OCI-LY7 (cell line): ENCODE results near the gene BRSK1. TPM values are rescaled to one million over a fixed set of nuclear protein-coding genes. Genes with fewer than 3 reads are reported as not detected.
A peak's percentile ranks its signal among the peaks of the same experiment; 100 is the strongest.

Experiments
- BruUV-seq: library from RNA; stranded (reverse); fragments of 400-500 nt; replicated peaks from 2 replicates; lab custom pipeline; 2021; lab: Mats Ljungman, UMichigan
- CTCF ChIA-PET: fragments of 300-600 bp; sonication (Branson Sonifier 250); formaldehyde crosslinking; loops from one replicate; lab custom pipeline; 2022; ENCODE audit warnings: antibody characterized with exemption; ENCODE audit not compliant: unreplicated experiment; lab: Charles Lee
- POLR2A ChIA-PET: fragments of 300-600 bp; sonication (Branson Sonifier 250); formaldehyde crosslinking; loops from one replicate; lab custom pipeline; 2022; ENCODE audit warnings: antibody characterized with exemption; lab: Charles Lee
- DNase-seq: peaks from one replicate; pipeline ENCODE4 v3.0.0-alpha.2; 2015; ENCODE audit warnings: low spot score
- H2AFZ ChIP-seq: fragments of 200-600 bp; sonication (generic), shearing (Covaris generic); 2 replicates; pipeline ENCODE4 v1.6.1; 2014; ENCODE audit warnings: mild to moderate bottlenecking, antibody characterized with exemption, low read length, moderate library complexity
- H3K27ac ChIP-seq: fragments of 200-600 bp; sonication (generic); 2 replicates; pipeline ENCODE4 v1.5.1; 2014; ENCODE audit warnings: mixed run types, low read depth, mild to moderate bottlenecking, moderate library complexity, low read length, inconsistent platforms; ENCODE audit not compliant: poor library complexity, severe bottlenecking
- H3K36me3 ChIP-seq: fragments of 200-600 bp; sonication (generic); 2 replicates; pipeline ENCODE4 v1.6.1; 2014; ENCODE audit warnings: mild to moderate bottlenecking, antibody characterized with exemption, low read length, moderate library complexity, mixed read lengths; ENCODE audit not compliant: insufficient read depth
- H3K4me1 ChIP-seq: fragments of 200-600 bp; sonication (generic); 2 replicates; pipeline ENCODE4 v1.5.1; 2014; ENCODE audit warnings: mild to moderate bottlenecking, low read length; ENCODE audit not compliant: insufficient read depth, poor library complexity, severe bottlenecking
- H3K4me2 ChIP-seq: fragments of 200-600 bp; sonication (generic); 2 replicates; pipeline ENCODE4 v1.6.1; 2014; ENCODE audit warnings: mild to moderate bottlenecking, low read length
- H3K4me3 ChIP-seq: fragments of 200-600 bp; sonication (generic); 2 replicates; pipeline ENCODE4 v1.5.1; 2014; ENCODE audit warnings: mild to moderate bottlenecking, low read depth, low read length; ENCODE audit not compliant: poor library complexity, severe bottlenecking
- H3K79me2 ChIP-seq: fragments of 200-600 bp; sonication (generic); 2 replicates; pipeline ENCODE4 v1.6.1; 2016; ENCODE audit warnings: low read depth, mild to moderate bottlenecking, low read length, moderate library complexity, mixed read lengths; ENCODE audit not compliant: insufficient read depth
- H3K9me2 ChIP-seq: fragments of 200-600 bp; sonication (generic); 2 replicates; pipeline ENCODE4 v1.6.1; 2016; ENCODE audit warnings: mild to moderate bottlenecking, low read length, mixed read lengths; ENCODE audit not compliant: insufficient read depth
- H3K9me3 ChIP-seq: fragments of 200-600 bp; sonication (generic); 2 replicates; pipeline ENCODE4 v1.6.1; 2014; ENCODE audit warnings: mild to moderate bottlenecking, mixed run types, low read length, mixed read lengths
- H4K20me1 ChIP-seq: fragments of 200-600 bp; sonication (generic); 2 replicates; pipeline ENCODE4 v1.6.1; 2014; ENCODE audit warnings: mild to moderate bottlenecking, antibody characterized with exemption, low read length, moderate library complexity, mixed read lengths; ENCODE audit not compliant: insufficient read depth
- CTCF ChIP-seq: fragments of 200-600 bp; sonication (generic); conservative IDR thresholded peaks from 2 replicates; pipeline ENCODE4 v1.5.1; 2014; ENCODE audit warnings: mild to moderate bottlenecking, antibody characterized with exemption, low read length, moderate library complexity, mixed read lengths
- EZH2phosphoT487 ChIP-seq: fragments of 200-600 bp; sonication (generic); IDR thresholded peaks from 2 replicates; pipeline ENCODE4 v1.6.1; 2018; ENCODE audit warnings: low read depth, borderline replicate concordance, mild to moderate bottlenecking, mixed run types, antibody characterized with exemption, low read length, moderate library complexity, mixed read lengths
- intact Hi-C: fragments of 100-400 bp; cut with micrococcal nuclease; formaldehyde crosslinking; loops from one replicate; pipeline ENCODE4 v1.10.0; 2022; ENCODE audit not compliant: unreplicated experiment
- total RNA-seq, 2 experiments: library from RNA; depleted of rRNA in 1 of 2; stranded (reverse); fragments of >200 nt in 1 of 2; shearing (Covaris generic) in 1 of 2; gene quantifications; 2 replicates each; pipeline ENCODE4 v1.2.3, GENCODE V29; 2014 to 2022

BRSK1 gene
- total RNA-seq, 2 experiments from 2014 or later: 16.1 to 23.9 TPM

GRCh38 chr19:55272142-55272541 lies 11.7 kb upstream of the BRSK1 start:
- no peak for DNase-seq
- ChIA-PET CTCF (no interaction called here), POLR2A (interaction anchor here (0.6 to 0.7 kb wide), 3 partner anchors 10 to 431 kb away, joined by 3 to 4 read pairs (median 3); no protein-coding TSS in a partner anchor)
- H3K4me3 ChIP-seq: no peak overlapping the region
- H3K4me1 ChIP-seq: peaks cover 42% of the 10 kb centered on the region
- intact Hi-C loops: no loop called here
- no peaks in the 10 kb centered on the region for H3K9me2 ChIP-seq
- no peaks in the 10 kb centered on the region for H4K20me1 ChIP-seq
- no peak overlapping the region for H3K27ac ChIP-seq
- H3K9me3 ChIP-seq: no peaks in the 10 kb centered on the region
- H3K4me2 ChIP-seq: no peak overlapping the region
- BruUV-seq: no TSS peak
- no peak for TF ChIP-seq EZH2phosphoT487
- TF ChIP-seq CTCF: no peak
- H3K79me2 ChIP-seq: peaks cover 14% of the 10 kb centered on the region; the same call in 1 of the 2 replicates
- H3K36me3 ChIP-seq: peaks cover 68% of the 10 kb centered on the region
- H2AFZ ChIP-seq: no peak overlapping the region

DNA sequence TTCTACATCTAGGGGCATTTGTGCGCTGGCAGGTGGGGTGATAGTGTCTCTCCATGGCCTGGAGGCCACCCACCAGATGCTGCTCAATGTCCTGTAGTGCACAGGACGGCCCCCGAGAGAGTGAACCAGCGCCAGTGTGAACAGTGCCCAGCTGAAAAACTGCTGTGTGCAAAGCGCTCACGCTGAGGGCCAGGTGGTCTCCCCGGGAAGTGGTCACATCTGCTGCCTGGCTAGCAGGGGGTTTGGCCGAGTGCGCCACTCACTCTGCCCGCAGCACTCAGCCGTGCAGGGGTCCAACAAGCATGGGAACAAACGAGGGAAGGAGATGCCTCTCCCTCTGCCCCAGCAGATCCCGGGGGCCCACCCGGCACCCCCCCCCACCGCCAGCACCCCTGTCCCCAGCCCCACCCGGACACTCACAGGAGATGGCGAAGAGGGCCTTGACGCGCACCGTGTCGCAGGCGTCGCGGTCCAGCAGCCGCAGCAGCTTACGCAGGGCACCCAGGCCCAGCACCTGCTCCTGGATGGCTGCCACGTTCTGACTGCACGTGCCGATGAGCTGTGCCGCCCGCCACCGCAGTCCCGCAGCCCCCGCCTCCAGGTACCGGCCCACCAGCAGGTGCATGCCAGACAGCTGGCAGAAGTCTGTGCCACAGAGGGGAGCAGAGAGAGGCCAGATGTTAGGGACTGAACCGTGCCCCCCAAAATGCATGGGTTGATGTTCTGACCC lies 9.7 kb upstream of the BRSK1 start:
- ChIA-PET POLR2A (interaction anchor here (1.6 to 5.0 kb wide), 2 partner anchors 9 to 15 kb away, joined by 4 to 32 read pairs; partner anchors contain the start of gene PPP6R1), CTCF (no interaction called here)
- Histone ChIP-seq H4K20me1 (no peaks in the 10 kb centered on the region), H3K4me1 (peaks cover 62% of the 10 kb centered on the region), H3K4me3 (peak overlapping the region; percentile 49), H3K79me2 (peaks cover 32% of the 10 kb centered on the region), H3K9me3 (no peaks in the 10 kb centered on the region), H3K9me2 (no peaks in the 10 kb centered on the region), H3K36me3 (peaks cover 62% of the 10 kb centered on the region), H3K4me2 (peak overlapping the region; percentile 99), H2AFZ (no peak overlapping the region), H3K27ac (peak overlapping the region; percentile 93)
- intact Hi-C loops: no loop called here
- no TSS peak for BruUV-seq
- TF ChIP-seq EZH2phosphoT487 (no peak), CTCF (no peak)
- DNase-seq: peak; percentile 90
